Panc1 (cell line): ENCODE measurements around the gene HTT-AS. TPM values are rescaled to one million over a fixed set of nuclear protein-coding genes. Genes with fewer than 3 reads are reported as not detected.

Experiments used
- ATAC-seq: fragments of 200-7000 bp; cut with Tn5 transposase; 2 replicates; pipeline ENCODE4 v1.9.1; 2020; ENCODE audit warnings: mild to moderate bottlenecking, moderate library complexity
- BruUV-seq: library from RNA; stranded (reverse); fragments of 400-500 nt; replicated peaks from 2 replicates; lab custom pipeline; 2021; lab: Mats Ljungman, UMichigan
- CTCF ChIA-PET: fragments of 300-600 bp; sonication (Branson Sonifier 250); formaldehyde crosslinking; loops from one replicate; lab custom pipeline; 2022; ENCODE audit warnings: antibody characterized with exemption; lab: Charles Lee
- POLR2A ChIA-PET: fragments of 300-600 bp; sonication (Branson Sonifier 250); formaldehyde crosslinking; loops from one replicate; lab custom pipeline; 2022; ENCODE audit warnings: antibody characterized with exemption; lab: Charles Lee
- DNase-seq: peaks from one replicate; pipeline ENCODE4 v3.0.0-alpha.2; 2010; ENCODE audit warnings: low read depth, low spot score
- H3K27ac ChIP-seq: 2 replicates; pipeline ENCODE4 v1.5.1; 2011; ENCODE audit warnings: mild to moderate bottlenecking, low read length, inconsistent platforms
- H3K27me3 ChIP-seq: fragments of 200-500 bp; sonication (Bioruptor generic); 2 replicates; pipeline ENCODE4 v1.6.0; 2014; ENCODE audit warnings: low read length, inconsistent platforms; ENCODE audit not compliant: control insufficient read depth, insufficient read depth
- H3K36me3 ChIP-seq: fragments of 200-500 bp; sonication (Bioruptor generic); 2 replicates; pipeline ENCODE4 v1.5.1; 2014; ENCODE audit warnings: inconsistent platforms, mild to moderate bottlenecking, low read length, moderate library complexity; ENCODE audit not compliant: control insufficient read depth, insufficient read depth
- H3K4me1 ChIP-seq: 2 replicates; pipeline ENCODE4 v1.5.1; 2011; ENCODE audit warnings: inconsistent platforms, mild to moderate bottlenecking, low read length, moderate library complexity; ENCODE audit not compliant: control insufficient read depth, insufficient read depth
- H3K4me3 ChIP-seq, 2 experiments: 2 replicates each; pipeline ENCODE4 v1.5.1; 2011 to 2012; ENCODE audit warnings: low read depth in 2 of 2, low read length in 2 of 2, mild to moderate bottlenecking in 2 of 2, inconsistent platforms in 1 of 2, moderate library complexity in 1 of 2
- H3K9me3 ChIP-seq: fragments of 200-500 bp; sonication (Bioruptor generic); 2 replicates; pipeline ENCODE4 v1.5.1; 2014; ENCODE audit warnings: low read depth, mild to moderate bottlenecking, inconsistent platforms, low read length, moderate library complexity; ENCODE audit not compliant: control insufficient read depth, insufficient read depth
- POLR2AphosphoS5 ChIP-seq: IDR thresholded peaks from 2 replicates; pipeline ENCODE4 v1.6.1; 2012; ENCODE audit warnings: mild to moderate bottlenecking, low read depth, low read length, moderate library complexity
- SIN3A ChIP-seq: IDR thresholded peaks from 2 replicates; pipeline ENCODE4 v1.6.1; 2012; ENCODE audit warnings: low read depth, mild to moderate bottlenecking, low read length, moderate library complexity, borderline replicate concordance; ENCODE audit not compliant: insufficient read depth
- TCF7L2 ChIP-seq: IDR thresholded peaks from 2 replicates; pipeline ENCODE4 v1.6.1; 2011; ENCODE audit warnings: mild to moderate bottlenecking, low read depth, low read length, inconsistent platforms
- in situ Hi-C: cut with HindIII; loops from 2 replicates; pipeline ENCODE4 v1.10.0; 2016; ENCODE audit warnings: low sequenced_read_pairs, low pct_unique_long_range_greater_than_20kb
- intact Hi-C: fragments of 100-400 bp; cut with micrococcal nuclease; formaldehyde crosslinking; loops from one replicate; pipeline ENCODE4 v1.10.0; 2022; ENCODE audit not compliant: unreplicated experiment
- total RNA-seq: library from RNA; stranded (reverse); gene quantifications from one replicate; pipeline ENCODE4 v1.2.1, GENCODE V29; 2021; ENCODE audit not compliant: unreplicated experiment
- TF ChIP-seq, protein P1 (sequence below): fragments of 450-650 bp; IDR thresholded peaks from 2 replicates; pipeline ENCODE4 v1.5.1; 2017; ENCODE audit warnings: mild to moderate bottlenecking
- TF ChIP-seq, protein P2 (sequence below), 2 experiments: IDR thresholded peaks; 2 replicates each; pipeline ENCODE4 v1.6.1; 2011 to 2012; ENCODE audit warnings: low read depth in 2 of 2, control low read depth in 1 of 2, low read length in 1 of 2, mild to moderate bottlenecking in 1 of 2, moderate library complexity in 1 of 2; ENCODE audit not compliant: insufficient read depth in 1 of 2

HTT-AS gene
- total RNA-seq, 1 experiment from 2014 or later, result not detected

GRCh38 chr4:3029464-3029863, 44.9 kb downstream of the HTT-AS start:
- ChIA-PET CTCF (no interaction called here), POLR2A (no interaction called here)
- no peak for DNase-seq
- in situ Hi-C loops (no loop called here), intact Hi-C loops (no loop called here)
- TF ChIP-seq, protein P1, sequence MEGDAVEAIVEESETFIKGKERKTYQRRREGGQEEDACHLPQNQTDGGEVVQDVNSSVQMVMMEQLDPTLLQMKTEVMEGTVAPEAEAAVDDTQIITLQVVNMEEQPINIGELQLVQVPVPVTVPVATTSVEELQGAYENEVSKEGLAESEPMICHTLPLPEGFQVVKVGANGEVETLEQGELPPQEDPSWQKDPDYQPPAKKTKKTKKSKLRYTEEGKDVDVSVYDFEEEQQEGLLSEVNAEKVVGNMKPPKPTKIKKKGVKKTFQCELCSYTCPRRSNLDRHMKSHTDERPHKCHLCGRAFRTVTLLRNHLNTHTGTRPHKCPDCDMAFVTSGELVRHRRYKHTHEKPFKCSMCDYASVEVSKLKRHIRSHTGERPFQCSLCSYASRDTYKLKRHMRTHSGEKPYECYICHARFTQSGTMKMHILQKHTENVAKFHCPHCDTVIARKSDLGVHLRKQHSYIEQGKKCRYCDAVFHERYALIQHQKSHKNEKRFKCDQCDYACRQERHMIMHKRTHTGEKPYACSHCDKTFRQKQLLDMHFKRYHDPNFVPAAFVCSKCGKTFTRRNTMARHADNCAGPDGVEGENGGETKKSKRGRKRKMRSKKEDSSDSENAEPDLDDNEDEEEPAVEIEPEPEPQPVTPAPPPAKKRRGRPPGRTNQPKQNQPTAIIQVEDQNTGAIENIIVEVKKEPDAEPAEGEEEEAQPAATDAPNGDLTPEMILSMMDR, result no peak
- TF ChIP-seq POLR2AphosphoS5 (no peak), TCF7L2 (no peak)
- Histone ChIP-seq H3K27ac (no peak overlapping the region), H3K4me3 (no peak overlapping the region), H3K36me3 (no peaks in the 10 kb centered on the region), H3K27me3 (no peaks in the 10 kb centered on the region), H3K9me3 (no peaks in the 10 kb centered on the region), H3K4me1 (no peaks in the 10 kb centered on the region)
- ATAC-seq, result no peak; the same call in 1 of the 2 replicates
- no TSS peak for BruUV-seq

GRCh38 chr4:3026540-3026939, 47.8 kb downstream of the HTT-AS start:
- no peak for TF ChIP-seq TCF7L2
- TF ChIP-seq POLR2AphosphoS5, result no peak
- TF ChIP-seq, protein P2, sequence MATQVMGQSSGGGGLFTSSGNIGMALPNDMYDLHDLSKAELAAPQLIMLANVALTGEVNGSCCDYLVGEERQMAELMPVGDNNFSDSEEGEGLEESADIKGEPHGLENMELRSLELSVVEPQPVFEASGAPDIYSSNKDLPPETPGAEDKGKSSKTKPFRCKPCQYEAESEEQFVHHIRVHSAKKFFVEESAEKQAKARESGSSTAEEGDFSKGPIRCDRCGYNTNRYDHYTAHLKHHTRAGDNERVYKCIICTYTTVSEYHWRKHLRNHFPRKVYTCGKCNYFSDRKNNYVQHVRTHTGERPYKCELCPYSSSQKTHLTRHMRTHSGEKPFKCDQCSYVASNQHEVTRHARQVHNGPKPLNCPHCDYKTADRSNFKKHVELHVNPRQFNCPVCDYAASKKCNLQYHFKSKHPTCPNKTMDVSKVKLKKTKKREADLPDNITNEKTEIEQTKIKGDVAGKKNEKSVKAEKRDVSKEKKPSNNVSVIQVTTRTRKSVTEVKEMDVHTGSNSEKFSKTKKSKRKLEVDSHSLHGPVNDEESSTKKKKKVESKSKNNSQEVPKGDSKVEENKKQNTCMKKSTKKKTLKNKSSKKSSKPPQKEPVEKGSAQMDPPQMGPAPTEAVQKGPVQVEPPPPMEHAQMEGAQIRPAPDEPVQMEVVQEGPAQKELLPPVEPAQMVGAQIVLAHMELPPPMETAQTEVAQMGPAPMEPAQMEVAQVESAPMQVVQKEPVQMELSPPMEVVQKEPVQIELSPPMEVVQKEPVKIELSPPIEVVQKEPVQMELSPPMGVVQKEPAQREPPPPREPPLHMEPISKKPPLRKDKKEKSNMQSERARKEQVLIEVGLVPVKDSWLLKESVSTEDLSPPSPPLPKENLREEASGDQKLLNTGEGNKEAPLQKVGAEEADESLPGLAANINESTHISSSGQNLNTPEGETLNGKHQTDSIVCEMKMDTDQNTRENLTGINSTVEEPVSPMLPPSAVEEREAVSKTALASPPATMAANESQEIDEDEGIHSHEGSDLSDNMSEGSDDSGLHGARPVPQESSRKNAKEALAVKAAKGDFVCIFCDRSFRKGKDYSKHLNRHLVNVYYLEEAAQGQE (IDR thresholded peaks at IDR 0.05; ENCODE audit: insufficient read depth in 1 of 2, low read depth in 2 of 2, low read length in 1 of 2), result no peak
- no peak for TF ChIP-seq SIN3A
- TF ChIP-seq, protein P1, result no peak
- intact Hi-C loops, result no loop called here
- no peaks in the 10 kb centered on the region for H3K27me3 ChIP-seq
- H3K27ac ChIP-seq, result no peak overlapping the region
- no peaks in the 10 kb centered on the region for H3K36me3 ChIP-seq
- BruUV-seq, result no TSS peak
- no peaks in the 10 kb centered on the region for H3K9me3 ChIP-seq
- ATAC-seq, result no peak
- CTCF ChIA-PET, result no interaction called here
- in situ Hi-C loops, result no loop called here
- POLR2A ChIA-PET, result no interaction called here
- no peak for DNase-seq
- H3K4me3 ChIP-seq, result no peak overlapping the region
- H3K4me1 ChIP-seq, result no peaks in the 10 kb centered on the region

DNA sequence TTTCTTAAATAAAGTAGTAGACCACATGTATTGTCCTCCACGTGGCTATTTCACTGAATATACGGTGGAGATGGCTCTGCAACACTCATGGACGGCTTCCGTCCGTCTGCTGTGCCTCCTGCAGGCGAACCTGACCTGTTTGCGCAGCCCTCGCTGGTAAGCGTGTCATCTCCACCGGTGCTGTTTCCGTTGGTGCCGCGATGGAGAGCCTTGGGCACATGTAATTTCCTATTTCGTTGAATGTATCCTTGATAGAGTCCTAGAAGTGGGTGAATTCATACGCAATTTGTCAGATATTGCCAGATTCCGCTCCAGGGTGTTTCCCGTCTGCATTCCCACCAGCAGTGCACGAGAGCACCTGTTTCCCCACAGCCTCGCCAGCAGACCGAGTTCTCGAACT, 48.5 kb downstream of the HTT-AS start:
- CTCF ChIA-PET, result no interaction called here
- intact Hi-C loops (no loop called here), in situ Hi-C loops (no loop called here)
- no peaks in the 10 kb centered on the region for H3K4me1 ChIP-seq
- no peak overlapping the region for H3K4me3 ChIP-seq
- no peaks in the 10 kb centered on the region for H3K9me3 ChIP-seq
- H3K27ac ChIP-seq, result no peak overlapping the region
- no peaks in the 10 kb centered on the region for H3K27me3 ChIP-seq
- no peak for ATAC-seq
- H3K36me3 ChIP-seq, result no peaks in the 10 kb centered on the region
- POLR2A ChIA-PET, result no interaction called here
- BruUV-seq, result no TSS peak
- TF ChIP-seq SIN3A (no peak), TCF7L2 (no peak), POLR2AphosphoS5 (no peak)
- TF ChIP-seq, protein P1, result no peak
- TF ChIP-seq, protein P2 (IDR thresholded peaks at IDR 0.05; ENCODE audit: insufficient read depth in 1 of 2, low read depth in 2 of 2, low read length in 1 of 2), result no peak
- DNase-seq, result no peak
